Measurements from ENCODE around the gene LRP1-AS.

- no peak for TF ChIP-seq CTCF (IDR thresholded peaks at IDR 0.05; ENCODE audit: low read length)
- no peak for TF ChIP-seq EZH2 (optimal IDR thresholded peaks at IDR 0.05; ENCODE audit: low read depth, low read length)
- no peak for TF ChIP-seq EZH2phosphoT487 (IDR thresholded peaks at IDR 0.05; ENCODE audit: low read length)
Observed at GRCh38 chr12:57149245-57149900, 2.0 kb upstream of the LRP1-AS start.

All from MM.1S (cell line).